Measurements from ENCODE around the gene PPFIBP2.

PPFIBP2 gene

DNA sequence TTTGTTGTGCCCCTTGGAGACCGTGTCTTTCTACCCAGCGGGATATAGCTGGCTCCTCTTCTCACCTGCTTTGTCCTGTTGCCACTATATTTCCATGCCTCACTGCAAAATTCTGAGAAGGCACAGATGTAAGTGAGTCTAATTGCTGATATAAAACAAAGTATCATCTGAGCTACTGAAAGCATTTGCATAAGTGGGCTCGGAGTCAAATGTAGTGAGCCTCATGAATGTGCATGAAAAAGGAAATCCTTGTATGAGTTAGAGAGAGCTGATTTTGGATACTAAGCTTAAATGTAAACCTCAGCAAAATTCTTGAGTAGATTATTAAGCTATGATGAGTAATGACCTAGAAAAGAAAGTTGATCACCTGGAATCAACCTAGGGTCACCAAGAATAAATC lies 178.6 kb downstream of the PPFIBP2 start:
- in situ Hi-C loops (cut with HindIII; ENCODE audit: low sequenced_read_pairs) = no loop called here
- DNase-seq (ENCODE audit: low read depth) = no peak
- TF ChIP-seq, protein P1, sequence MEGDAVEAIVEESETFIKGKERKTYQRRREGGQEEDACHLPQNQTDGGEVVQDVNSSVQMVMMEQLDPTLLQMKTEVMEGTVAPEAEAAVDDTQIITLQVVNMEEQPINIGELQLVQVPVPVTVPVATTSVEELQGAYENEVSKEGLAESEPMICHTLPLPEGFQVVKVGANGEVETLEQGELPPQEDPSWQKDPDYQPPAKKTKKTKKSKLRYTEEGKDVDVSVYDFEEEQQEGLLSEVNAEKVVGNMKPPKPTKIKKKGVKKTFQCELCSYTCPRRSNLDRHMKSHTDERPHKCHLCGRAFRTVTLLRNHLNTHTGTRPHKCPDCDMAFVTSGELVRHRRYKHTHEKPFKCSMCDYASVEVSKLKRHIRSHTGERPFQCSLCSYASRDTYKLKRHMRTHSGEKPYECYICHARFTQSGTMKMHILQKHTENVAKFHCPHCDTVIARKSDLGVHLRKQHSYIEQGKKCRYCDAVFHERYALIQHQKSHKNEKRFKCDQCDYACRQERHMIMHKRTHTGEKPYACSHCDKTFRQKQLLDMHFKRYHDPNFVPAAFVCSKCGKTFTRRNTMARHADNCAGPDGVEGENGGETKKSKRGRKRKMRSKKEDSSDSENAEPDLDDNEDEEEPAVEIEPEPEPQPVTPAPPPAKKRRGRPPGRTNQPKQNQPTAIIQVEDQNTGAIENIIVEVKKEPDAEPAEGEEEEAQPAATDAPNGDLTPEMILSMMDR (IDR thresholded peaks at IDR 0.05; ENCODE audit: low read depth, low read length, missing control alignments) = no peak
- H3K4me3 ChIP-seq (ENCODE audit: low read depth, low read length) = no peak overlapping the region

DNA sequence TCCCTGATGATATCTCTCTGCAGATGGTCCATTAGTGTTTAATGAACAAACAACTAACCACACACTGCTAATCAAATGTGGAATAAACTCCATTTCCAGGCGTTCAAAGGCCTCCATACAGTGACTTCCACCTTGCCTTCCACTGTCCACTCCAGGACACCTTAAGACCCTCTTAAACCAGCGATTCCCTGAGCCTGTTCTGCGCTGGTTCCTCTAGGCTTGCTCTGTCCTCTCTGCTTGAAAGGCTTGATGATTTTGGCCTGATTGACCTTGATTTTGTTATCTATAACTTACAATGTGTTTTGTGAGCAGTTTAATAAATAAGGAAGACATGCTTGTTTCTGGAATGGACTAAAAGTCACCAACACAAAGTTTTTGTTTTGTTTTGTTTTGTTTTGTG lies 180.4 kb downstream of the PPFIBP2 start:
- H3K4me3 ChIP-seq (ENCODE audit: low read depth, low read length) = no peak overlapping the region
- DNase-seq (ENCODE audit: low read depth) = no peak
- TF ChIP-seq, protein P1 (IDR thresholded peaks at IDR 0.05; ENCODE audit: low read depth, low read length, missing control alignments) = no peak
- in situ Hi-C loops (cut with HindIII; ENCODE audit: low sequenced_read_pairs) = no loop called here

DNA sequence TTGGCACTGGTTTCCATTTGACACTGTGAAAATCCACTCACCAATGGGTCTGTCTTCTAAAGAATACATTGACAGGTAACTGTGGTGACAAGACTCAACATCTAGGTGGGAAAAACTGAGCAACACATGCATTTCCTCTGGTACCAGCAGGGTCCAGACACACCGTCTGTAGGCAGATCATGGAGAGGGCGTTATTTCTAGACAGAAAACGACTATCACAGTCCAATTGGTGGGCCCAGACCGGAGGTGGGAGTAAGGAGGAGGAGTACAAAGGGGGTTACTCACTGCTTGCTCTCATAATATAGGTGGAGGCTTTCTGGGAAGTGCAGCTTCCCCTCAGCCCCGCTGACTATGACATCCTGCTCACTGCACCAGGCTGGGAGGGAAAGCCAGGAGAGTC lies 182.6 kb downstream of the PPFIBP2 start:
- no peak for DNase-seq (ENCODE audit: low read depth)
- H3K4me3 ChIP-seq (ENCODE audit: low read depth, low read length) = no peak overlapping the region
- TF ChIP-seq, protein P1 (IDR thresholded peaks at IDR 0.05; ENCODE audit: low read depth, low read length, missing control alignments) = no peak
- in situ Hi-C loops (cut with HindIII; ENCODE audit: low sequenced_read_pairs) = no loop called here
